GM21619 (cell line): ENCODE measurements around the gene POTEF.
"Not testable (repeated sequence)": the region's sequence is repeated elsewhere in the genome, so short reads cannot be mapped to it uniquely, and the experiment has no call there.

Experiments used
- ATAC-seq: cut with Tn5 transposase; IDR thresholded peaks from one replicate; pipeline ENCODE4 v1.9.1; 2021; ENCODE audit not compliant: unreplicated experiment

Gene POTEF

GRCh38 chr2:130152816-130153595 is 24.0 kb upstream of the POTEF start:
- no peak for ATAC-seq

- ATAC-seq = not testable (repeated sequence)
Measured at GRCh38 chr2:130152136-130152815, 23.3 kb upstream of the POTEF start.

GRCh38 chr2:130151145-130151512 is 22.1 kb upstream of the POTEF start:
- not testable (repeated sequence) for ATAC-seq

GRCh38 chr2:130150181-130151144 is 21.4 kb upstream of the POTEF start:
- no peak for ATAC-seq

GRCh38 chr2:130148515-130148914 is 19.5 kb upstream of the POTEF start:
- not testable (repeated sequence) for ATAC-seq

- ATAC-seq = peak; percentile 81
Measured at GRCh38 chr2:130145006-130145414, 16.0 kb upstream of the POTEF start, which contains the start of gene CCDC74B. TSS of gene CCDC74B (minus strand) at chr2:130145112. CDS start at chr2:130144996, 116 bp downstream.

GRCh38 chr2:130143266-130144039 is 14.4 kb upstream of the POTEF start:
- peak; percentile 38 for ATAC-seq

GRCh38 chr2:130142396-130143265 is 13.6 kb upstream of the POTEF start:
- not testable (repeated sequence) for ATAC-seq

- not testable (repeated sequence) for ATAC-seq
Measured at GRCh38 chr2:130141645-130142370, 12.8 kb upstream of the POTEF start.

GRCh38 chr2:130141002-130141401 is 12.0 kb upstream of the POTEF start:
- ATAC-seq = not testable (repeated sequence)

GRCh38 chr2:130140516-130140915 is 11.5 kb upstream of the POTEF start:
- ATAC-seq = not testable (repeated sequence)

GRCh38 chr2:130139331-130140280 is 10.6 kb upstream of the POTEF start:
- not testable (repeated sequence) for ATAC-seq

GRCh38 chr2:130138841-130139251 is 9.8 kb upstream of the POTEF start:
- not testable (repeated sequence) for ATAC-seq

- ATAC-seq = not testable (repeated sequence)
Measured at GRCh38 chr2:130138326-130138725, 9.3 kb upstream of the POTEF start.

- not testable (repeated sequence) for ATAC-seq
Measured at GRCh38 chr2:130137118-130137517, 8.1 kb upstream of the POTEF start.

- not testable (repeated sequence) for ATAC-seq
Measured at GRCh38 chr2:130136546-130136945, 7.5 kb upstream of the POTEF start.
